Measurements from ENCODE around the gene PPP1R37.

DNA sequence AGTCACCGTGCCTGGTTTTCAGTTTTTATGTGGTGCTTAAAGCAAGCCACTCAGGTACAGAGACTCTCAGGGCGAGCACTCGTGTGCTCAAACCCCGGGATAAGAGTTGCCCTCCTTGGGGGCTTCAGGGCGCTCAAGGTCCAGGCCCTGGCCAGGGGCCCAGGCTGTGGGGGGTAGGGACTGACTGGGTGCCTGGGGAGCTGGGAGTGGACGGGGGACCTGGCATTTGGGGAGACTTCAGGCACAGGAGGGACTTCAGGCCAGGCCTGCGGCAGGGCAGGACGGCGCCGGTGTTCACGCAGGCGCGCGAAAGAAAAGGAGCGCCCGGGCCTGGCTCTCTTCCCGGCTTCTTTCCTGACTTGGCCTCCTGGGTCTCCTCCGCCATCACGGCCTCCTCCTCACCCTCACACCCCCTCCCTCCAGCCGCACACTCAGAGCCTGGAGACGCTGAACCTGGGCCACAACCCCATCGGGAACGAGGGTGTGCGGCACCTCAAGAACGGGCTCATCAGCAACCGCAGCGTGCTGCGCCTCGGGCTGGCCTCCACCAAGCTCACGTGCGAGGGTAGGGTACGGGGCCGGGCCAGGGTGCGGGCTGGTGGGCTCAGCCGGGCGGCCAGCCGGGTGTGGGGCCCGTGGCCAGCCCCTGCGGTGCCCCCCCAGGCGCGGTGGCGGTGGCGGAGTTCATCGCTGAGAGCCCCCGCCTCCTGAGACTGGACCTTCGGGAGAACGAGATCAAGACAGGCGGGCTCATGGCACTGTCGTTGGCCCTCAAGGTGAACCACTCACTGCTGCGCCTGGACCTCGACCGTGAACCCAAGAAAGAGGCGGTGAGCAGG, 51.7 kb downstream of the PPP1R37 start:
- TF ChIP-seq SPI1 (IDR thresholded peaks at IDR 0.05; ENCODE audit: low read depth, low read length) (no peak), POLR2AphosphoS5 (IDR thresholded peaks at IDR 0.05; ENCODE audit: low read depth, low read length) (no peak)
